Esophagus muscularis mucosa (tissue), 3 donors: ENCODE measurements around the gene PAEP.

Source experiments
- CTCF ChIP-seq, 3 experiments: fragments of 200-600 bp in 2 of 3; fragments of 450-650 bp in 1 of 3; sonication (generic) in 2 of 3; IDR thresholded peaks; one replicate each; pipeline ENCODE4 v1.5.1; 2017 to 2019; ENCODE audit warnings: antibody characterized with exemption in 3 of 3, mild to moderate bottlenecking in 2 of 3, moderate library complexity in 1 of 3
- POLR2A ChIP-seq: fragments of 450-650 bp; IDR thresholded peaks from one replicate; pipeline ENCODE4 v1.6.1; 2017; ENCODE audit warnings: antibody characterized with exemption, moderate library complexity, mild to moderate bottlenecking, low read depth

- TF ChIP-seq POLR2A (no peak), CTCF (IDR thresholded peaks at IDR 0.05) (no peak)
Observed at GRCh38 chr9:135519179-135519971, 42.2 kb upstream of the PAEP start.
